Measurements from ENCODE around the gene CTCFL. TPM values are rescaled to one million over a fixed set of nuclear protein-coding genes. Genes with fewer than 3 reads are reported as not detected.

The CTCFL gene
- total and polyA plus RNA-seq, 2 of the 13 experiments (the other 11 are each of a cell fraction or from before 2014, with no cell fraction given): 0.04 TPM; not detected in 1

DNA sequence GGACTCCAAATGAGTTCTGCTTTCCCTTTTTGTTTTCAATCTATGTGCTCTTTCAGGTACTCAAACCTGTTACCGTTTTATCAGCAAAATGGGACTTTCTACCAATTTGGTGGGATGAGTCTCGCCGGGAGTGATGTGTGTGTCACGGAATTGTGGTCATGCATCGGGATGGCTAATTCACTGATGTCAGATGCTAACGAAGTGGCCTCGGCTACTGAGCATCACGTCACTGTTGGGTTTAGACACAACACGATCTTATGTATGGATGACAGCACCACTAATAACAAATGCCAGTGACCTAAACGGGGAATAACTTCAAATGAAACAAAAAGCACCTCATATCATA, 34.3 kb upstream of the CTCFL start (continued):
- TF ChIP-seq, protein P1, sequence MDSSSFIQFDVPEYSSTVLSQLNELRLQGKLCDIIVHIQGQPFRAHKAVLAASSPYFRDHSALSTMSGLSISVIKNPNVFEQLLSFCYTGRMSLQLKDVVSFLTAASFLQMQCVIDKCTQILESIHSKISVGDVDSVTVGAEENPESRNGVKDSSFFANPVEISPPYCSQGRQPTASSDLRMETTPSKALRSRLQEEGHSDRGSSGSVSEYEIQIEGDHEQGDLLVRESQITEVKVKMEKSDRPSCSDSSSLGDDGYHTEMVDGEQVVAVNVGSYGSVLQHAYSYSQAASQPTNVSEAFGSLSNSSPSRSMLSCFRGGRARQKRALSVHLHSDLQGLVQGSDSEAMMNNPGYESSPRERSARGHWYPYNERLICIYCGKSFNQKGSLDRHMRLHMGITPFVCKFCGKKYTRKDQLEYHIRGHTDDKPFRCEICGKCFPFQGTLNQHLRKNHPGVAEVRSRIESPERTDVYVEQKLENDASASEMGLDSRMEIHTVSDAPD (CRISPR knock-in tag; IDR thresholded peaks at IDR 0.05): 0 out of 2 replicates have a peak, but pooled peaks have one; percentile 8
- TF ChIP-seq, protein P2, sequence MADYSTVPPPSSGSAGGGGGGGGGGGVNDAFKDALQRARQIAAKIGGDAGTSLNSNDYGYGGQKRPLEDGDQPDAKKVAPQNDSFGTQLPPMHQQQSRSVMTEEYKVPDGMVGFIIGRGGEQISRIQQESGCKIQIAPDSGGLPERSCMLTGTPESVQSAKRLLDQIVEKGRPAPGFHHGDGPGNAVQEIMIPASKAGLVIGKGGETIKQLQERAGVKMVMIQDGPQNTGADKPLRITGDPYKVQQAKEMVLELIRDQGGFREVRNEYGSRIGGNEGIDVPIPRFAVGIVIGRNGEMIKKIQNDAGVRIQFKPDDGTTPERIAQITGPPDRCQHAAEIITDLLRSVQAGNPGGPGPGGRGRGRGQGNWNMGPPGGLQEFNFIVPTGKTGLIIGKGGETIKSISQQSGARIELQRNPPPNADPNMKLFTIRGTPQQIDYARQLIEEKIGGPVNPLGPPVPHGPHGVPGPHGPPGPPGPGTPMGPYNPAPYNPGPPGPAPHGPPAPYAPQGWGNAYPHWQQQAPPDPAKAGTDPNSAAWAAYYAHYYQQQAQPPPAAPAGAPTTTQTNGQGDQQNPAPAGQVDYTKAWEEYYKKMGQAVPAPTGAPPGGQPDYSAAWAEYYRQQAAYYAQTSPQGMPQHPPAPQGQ (CRISPR knock-in tag; IDR thresholded peaks at IDR 0.05; ENCODE audit: borderline replicate concordance): no peak
- TF ChIP-seq ZFP90 (CRISPR knock-in tag; IDR thresholded peaks at IDR 0.05; ENCODE audit: borderline replicate concordance) (no peak), ATF1 (CRISPR knock-in tag; IDR thresholded peaks at IDR 0.05) (peak; percentile 72; the same call in 1 of the 2 replicates), MZF1 (CRISPR knock-in tag; IDR thresholded peaks at IDR 0.05; ENCODE audit: borderline replicate concordance) (no peak), PHF20 (CRISPR knock-in tag; IDR thresholded peaks at IDR 0.05) (0 out of 2 replicates have a peak, but pooled peaks have one; percentile 10), ZFP82 (CRISPR knock-in tag; IDR thresholded peaks at IDR 0.05; ENCODE audit: borderline replicate concordance) (0 out of 2 replicates have a peak, but pooled peaks have one; percentile 67), PAF1 (CRISPR knock-in tag; IDR thresholded peaks at IDR 0.05) (no peak)
- TF ChIP-seq, protein P3, sequence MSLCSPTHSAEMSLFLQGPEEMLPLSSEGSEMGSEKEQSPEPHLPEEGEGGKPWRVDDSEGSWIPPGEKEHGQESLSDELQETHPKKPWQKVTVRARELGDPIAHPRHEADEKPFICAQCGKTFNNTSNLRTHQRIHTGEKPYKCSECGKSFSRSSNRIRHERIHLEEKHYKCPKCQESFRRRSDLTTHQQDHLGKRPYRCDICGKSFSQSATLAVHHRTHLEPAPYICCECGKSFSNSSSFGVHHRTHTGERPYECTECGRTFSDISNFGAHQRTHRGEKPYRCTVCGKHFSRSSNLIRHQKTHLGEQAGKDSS (CRISPR knock-in tag; IDR thresholded peaks at IDR 0.05; ENCODE audit: borderline replicate concordance, low read depth): no peak
- TF ChIP-seq, protein P4, sequence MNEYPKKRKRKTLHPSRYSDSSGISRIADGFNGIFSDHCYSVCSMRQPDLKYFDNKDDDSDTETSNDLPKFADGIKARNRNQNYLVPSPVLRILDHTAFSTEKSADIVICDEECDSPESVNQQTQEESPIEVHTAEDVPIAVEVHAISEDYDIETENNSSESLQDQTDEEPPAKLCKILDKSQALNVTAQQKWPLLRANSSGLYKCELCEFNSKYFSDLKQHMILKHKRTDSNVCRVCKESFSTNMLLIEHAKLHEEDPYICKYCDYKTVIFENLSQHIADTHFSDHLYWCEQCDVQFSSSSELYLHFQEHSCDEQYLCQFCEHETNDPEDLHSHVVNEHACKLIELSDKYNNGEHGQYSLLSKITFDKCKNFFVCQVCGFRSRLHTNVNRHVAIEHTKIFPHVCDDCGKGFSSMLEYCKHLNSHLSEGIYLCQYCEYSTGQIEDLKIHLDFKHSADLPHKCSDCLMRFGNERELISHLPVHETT (CRISPR knock-in tag; conservative IDR thresholded peaks at IDR 0.05): no peak
